GM10266 (cell line): ENCODE data around the gene ST3GAL4.

Source experiments
- DNase-seq: peaks from one replicate; pipeline ENCODE4 v3.0.0; 2012; ENCODE audit errors: extremely low spot score
- TF ChIP-seq, protein P1 (sequence below): IDR thresholded peaks from 2 replicates; pipeline ENCODE4 v1.5.1; 2012; ENCODE audit warnings: mild to moderate bottlenecking, low read depth; ENCODE audit not compliant: control insufficient read depth, insufficient read depth; ENCODE audit errors: missing control alignments

The ST3GAL4 gene

DNA sequence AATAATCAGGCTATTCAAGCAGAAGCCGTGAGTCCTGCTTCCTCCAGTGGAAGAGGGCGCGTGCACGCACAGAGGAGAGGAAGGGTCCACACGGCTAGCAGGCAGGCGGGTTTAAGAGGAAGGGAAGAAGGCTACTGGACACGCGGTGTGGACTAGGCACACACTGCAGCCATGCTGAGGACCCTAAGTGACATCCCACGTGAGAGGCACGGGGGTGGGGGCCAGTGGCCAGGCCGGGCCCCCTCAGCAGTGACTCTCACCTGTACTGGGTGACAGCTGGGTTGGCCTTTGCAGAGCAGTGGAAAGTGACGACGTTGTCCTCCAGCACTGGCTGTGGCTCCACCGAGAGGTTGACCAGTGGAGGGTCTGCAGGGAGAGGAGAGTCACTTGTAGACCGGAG, 100.6 kb downstream of the ST3GAL4 start:
- TF ChIP-seq, protein P1, sequence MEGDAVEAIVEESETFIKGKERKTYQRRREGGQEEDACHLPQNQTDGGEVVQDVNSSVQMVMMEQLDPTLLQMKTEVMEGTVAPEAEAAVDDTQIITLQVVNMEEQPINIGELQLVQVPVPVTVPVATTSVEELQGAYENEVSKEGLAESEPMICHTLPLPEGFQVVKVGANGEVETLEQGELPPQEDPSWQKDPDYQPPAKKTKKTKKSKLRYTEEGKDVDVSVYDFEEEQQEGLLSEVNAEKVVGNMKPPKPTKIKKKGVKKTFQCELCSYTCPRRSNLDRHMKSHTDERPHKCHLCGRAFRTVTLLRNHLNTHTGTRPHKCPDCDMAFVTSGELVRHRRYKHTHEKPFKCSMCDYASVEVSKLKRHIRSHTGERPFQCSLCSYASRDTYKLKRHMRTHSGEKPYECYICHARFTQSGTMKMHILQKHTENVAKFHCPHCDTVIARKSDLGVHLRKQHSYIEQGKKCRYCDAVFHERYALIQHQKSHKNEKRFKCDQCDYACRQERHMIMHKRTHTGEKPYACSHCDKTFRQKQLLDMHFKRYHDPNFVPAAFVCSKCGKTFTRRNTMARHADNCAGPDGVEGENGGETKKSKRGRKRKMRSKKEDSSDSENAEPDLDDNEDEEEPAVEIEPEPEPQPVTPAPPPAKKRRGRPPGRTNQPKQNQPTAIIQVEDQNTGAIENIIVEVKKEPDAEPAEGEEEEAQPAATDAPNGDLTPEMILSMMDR = no peak
- no peak for DNase-seq

DNA sequence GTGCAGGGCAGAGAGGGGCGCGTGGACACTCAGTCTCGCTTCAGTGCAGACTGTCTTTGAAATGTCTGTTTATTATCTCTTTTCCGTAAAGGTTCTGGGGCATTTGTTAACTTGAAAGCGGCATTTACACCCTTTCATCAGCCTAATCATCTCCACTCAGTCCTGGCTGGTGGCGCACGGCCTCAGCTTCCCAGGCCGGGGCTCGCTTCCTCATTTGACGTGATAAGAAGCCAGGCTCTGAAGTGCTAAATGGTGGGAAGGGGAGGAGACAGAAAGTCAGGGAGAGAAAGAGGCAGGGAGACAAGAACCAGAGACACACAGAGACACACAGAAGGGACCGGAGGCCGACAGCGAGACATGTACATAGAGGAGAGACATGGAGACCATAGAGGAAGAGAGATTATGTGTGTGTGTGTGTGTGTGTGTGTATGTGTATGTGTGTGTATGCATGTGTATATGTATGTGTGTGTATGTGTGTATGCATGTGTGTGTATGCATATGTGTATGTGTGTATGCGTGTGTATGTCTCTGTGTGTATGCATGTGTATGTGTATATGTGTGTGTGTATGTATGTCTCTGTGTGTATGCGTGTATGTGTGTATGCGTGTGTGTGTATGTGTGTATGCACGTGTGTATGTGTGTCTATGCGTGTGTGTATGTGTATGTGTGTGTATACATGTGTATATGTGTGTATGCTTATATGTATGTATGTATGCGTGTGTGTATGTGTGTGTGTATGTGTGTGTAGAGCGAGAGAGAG, 101.5 kb downstream of the ST3GAL4 start:
- TF ChIP-seq, protein P1 = no peak
- no peak for DNase-seq

DNA sequence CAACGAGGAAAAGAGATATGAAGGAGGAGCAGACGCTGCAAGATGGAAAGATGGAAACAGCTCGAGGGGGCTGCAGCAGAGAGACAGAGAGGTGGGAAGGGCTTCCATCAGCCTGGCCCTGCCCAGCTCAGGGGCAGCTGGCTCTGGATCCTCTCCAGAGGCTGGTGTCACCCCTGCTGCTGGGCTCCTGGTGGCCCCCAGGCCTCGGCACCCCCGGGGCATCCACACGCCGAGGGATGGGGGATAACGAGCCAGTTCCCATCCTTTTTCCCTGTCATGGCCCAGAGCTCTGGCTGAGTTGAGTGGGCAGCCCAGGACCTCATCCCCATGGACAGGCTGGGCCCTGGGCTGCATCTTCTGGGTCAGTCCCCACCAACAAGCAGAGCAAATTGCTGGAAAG, 102.3 kb downstream of the ST3GAL4 start:
- DNase-seq = no peak
- TF ChIP-seq, protein P1 = no peak

DNA sequence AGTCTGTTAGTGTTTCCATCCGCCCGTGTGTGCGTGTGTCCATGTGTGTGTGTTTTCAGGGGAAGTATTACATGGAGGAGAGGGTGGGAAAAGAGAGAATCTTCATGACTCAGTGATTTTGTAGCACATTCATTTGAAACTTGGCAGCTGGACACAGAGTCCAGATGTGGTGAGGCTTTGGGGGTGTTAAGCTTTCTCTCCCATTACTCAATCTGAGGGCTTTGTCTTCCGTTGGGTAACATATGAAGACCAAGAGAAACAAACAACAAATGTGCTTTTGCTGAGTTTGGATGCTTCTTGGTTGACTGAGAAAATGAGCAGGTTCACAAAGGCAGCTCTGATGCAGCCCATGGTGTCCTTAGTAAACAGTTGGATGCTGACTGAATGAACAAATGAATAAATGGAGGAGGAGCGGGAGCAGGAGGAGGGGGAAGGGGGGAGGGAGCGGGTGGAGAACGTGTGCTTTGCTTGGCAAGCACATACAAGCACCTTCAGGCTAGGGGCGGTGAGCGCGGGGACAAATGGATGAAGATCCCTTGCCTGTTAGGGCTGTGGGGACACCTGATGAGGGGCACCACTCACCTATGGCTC, 104.3 kb downstream of the ST3GAL4 start:
- DNase-seq = no peak
- TF ChIP-seq, protein P1 = no peak

DNA sequence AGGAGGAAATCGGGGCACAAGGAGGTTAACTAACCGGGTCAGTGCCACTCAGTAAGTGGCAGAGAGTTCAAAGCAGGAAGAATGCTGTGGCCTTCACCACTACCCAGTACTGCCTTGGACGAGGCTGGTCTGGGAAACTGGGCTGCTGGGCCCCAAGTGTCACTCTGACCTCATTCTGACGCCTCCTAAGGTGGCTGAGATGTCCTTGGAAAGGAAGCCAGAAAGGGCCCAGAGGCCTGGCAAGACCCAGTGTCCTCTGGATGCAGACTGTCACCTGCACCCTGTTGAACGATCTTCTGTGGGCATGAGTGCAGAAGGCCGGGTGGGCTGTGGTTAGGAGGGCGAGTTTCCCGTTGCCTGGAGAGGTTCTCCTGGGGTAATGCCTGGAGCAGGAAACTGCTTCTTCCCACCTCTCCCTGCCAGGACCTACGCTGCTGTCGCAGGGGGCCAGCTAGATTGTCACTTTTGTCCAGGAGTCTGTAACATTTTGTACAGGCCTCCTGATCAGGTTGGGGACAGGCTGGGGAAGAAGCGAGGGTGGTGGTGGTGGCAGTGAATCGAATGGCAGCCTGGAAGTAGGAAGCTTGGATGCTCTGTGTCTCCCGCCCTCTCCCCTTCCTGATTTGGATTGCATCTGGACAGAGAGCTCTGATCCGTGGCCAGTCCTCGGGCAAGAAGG, 105.1 kb downstream of the ST3GAL4 start:
- no peak for DNase-seq

DNA sequence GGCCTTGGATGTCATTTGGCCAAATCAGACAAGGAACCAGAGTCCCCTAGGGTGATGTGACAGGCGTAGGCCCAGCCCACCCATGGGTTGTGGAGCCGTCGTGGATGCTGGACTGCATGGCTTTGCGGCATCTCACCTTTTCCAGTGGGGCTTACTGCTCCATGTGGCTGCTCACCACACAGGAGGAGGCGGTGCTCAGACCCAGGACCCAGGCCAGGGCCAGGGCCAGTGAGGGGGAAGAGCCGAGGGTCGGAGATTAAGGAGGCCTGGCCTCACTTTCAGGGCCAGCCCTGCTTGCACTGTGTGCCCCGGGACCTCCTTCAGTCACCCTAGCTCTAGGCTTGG, 105.6 kb downstream of the ST3GAL4 start:
- TF ChIP-seq, protein P1 = no peak

More for the DNA sequence above, 105.1 kb downstream of the ST3GAL4 start:
- TF ChIP-seq, protein P1 = no peak

DNA sequence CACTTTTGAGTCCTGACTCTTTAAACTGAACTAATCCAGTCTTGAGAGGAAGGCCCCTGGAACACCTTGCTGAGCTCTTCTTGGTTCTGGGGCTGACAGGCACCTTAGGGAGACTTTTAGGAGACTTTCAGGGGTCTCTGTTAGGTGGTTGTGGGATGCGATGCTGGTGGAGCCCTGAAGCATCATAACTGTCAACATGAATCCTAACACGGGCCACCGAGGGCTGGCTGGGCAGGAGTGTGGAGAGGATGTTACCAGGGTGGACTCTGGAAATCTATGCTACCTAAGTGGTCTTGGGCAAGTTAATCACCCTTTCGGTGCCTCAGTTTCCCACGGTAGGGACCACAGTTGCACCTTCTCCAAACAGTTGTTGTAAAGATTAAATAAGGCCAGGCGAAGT, 106.5 kb downstream of the ST3GAL4 start:
- TF ChIP-seq, protein P1 = no peak
- DNase-seq = no peak

More for the DNA sequence above, 105.6 kb downstream of the ST3GAL4 start:
- DNase-seq = no peak
